WTC11 (cell line): Measurements from ENCODE around the gene MAP4. TPM values are rescaled to one million over a fixed set of nuclear protein-coding genes. Genes with fewer than 3 reads are reported as not detected.

Experiments
- ATAC-seq: fragments of 200-7000 bp; cut with Tn5 transposase; 2 replicates; pipeline ENCODE4 v1.10.0; 2021; ENCODE audit warnings: mild to moderate bottlenecking, moderate library complexity
- CTCF ChIA-PET: fragments of 300-600 bp; sonication (Branson Sonifier 250); formaldehyde crosslinking; loops from one replicate; lab custom pipeline; 2021; ENCODE audit warnings: antibody characterized with exemption; lab: Charles Lee
- POLR2A ChIA-PET: fragments of 350-600 bp; sonication (Branson Sonifier 250); formaldehyde crosslinking; loops from one replicate; lab custom pipeline; 2021; ENCODE audit warnings: antibody characterized with exemption; lab: Charles Lee
- DNase-seq: peaks from one replicate; pipeline ENCODE4 v3.0.0; 2021; ENCODE audit warnings: low spot score
- H3K27ac Mint-ChIP-seq: 2 replicates; pipeline ENCODE4 v1.8.0; 2021; ENCODE audit warnings: mixed read lengths
- H3K27me3 Mint-ChIP-seq: 2 replicates; pipeline ENCODE4 v1.8.0; 2021; ENCODE audit warnings: low read depth, mild to moderate bottlenecking, moderate library complexity, mixed read lengths
- H3K36me3 Mint-ChIP-seq: 2 replicates; pipeline ENCODE4 v1.8.0; 2021; ENCODE audit warnings: mixed read lengths
- H3K4me1 Mint-ChIP-seq: 2 replicates; pipeline ENCODE4 v1.8.0; 2022; ENCODE audit warnings: mixed read lengths
- H3K4me3 Mint-ChIP-seq: 2 replicates; pipeline ENCODE4 v1.8.0; 2021; ENCODE audit warnings: mild to moderate bottlenecking, moderate library complexity, mixed read lengths
- H3K9me3 Mint-ChIP-seq: 2 replicates; pipeline ENCODE4 v1.8.0; 2021; ENCODE audit warnings: mixed read lengths
- AR ChIP-seq: fragments of 250-450 bp; sonication (Bioruptor Pico); IDR thresholded peaks from 2 replicates; pipeline ENCODE4 v1.9.0; 2021; ENCODE audit warnings: mild to moderate bottlenecking
- ATF1 ChIP-seq: sonication (generic); formaldehyde crosslinking; IDR thresholded peaks from 2 replicates; pipeline ENCODE4 v1.8.1; 2023; ENCODE audit warnings: mild to moderate bottlenecking, moderate library complexity, missing genetic modification reagents
- ATF3 ChIP-seq: sonication (generic); formaldehyde crosslinking; conservative IDR thresholded peaks from 2 replicates; pipeline ENCODE4 v1.8.1; 2022; ENCODE audit warnings: mild to moderate bottlenecking, missing genetic modification reagents
- E2F5 ChIP-seq: sonication (generic); formaldehyde crosslinking; IDR thresholded peaks from 2 replicates; pipeline ENCODE4 v1.8.1; 2022; ENCODE audit warnings: mild to moderate bottlenecking, moderate library complexity, missing genetic modification reagents
- GABPB1 ChIP-seq: sonication (generic); formaldehyde crosslinking; IDR thresholded peaks from 2 replicates; pipeline ENCODE4 v1.8.1; 2023; ENCODE audit warnings: mild to moderate bottlenecking, missing genetic modification reagents
- SOX15 ChIP-seq: fragments of 250-450 bp; sonication (Bioruptor Pico); IDR thresholded peaks from 2 replicates; pipeline ENCODE4 v1.9.0; 2021; ENCODE audit warnings: mild to moderate bottlenecking
- USF2 ChIP-seq: sonication (generic); formaldehyde crosslinking; IDR thresholded peaks from 2 replicates; pipeline ENCODE4 v1.8.1; 2023; ENCODE audit warnings: mild to moderate bottlenecking, missing genetic modification reagents, moderate library complexity
- ZNF317 ChIP-seq: sonication (generic); formaldehyde crosslinking; IDR thresholded peaks from 2 replicates; pipeline ENCODE4 v1.8.1; 2023; ENCODE audit warnings: low read depth, mild to moderate bottlenecking, moderate library complexity, missing genetic modification reagents, borderline replicate concordance
- ZNF396 ChIP-seq: fragments of 250-450 bp; sonication (Bioruptor Pico); IDR thresholded peaks from 2 replicates; pipeline ENCODE4 v1.8.0; 2021; ENCODE audit warnings: mild to moderate bottlenecking, moderate library complexity, borderline replicate concordance
- ZNF671 ChIP-seq: fragments of 250-450 bp; sonication (Bioruptor Pico); IDR thresholded peaks from 2 replicates; pipeline ENCODE4 v1.8.0; 2021; ENCODE audit warnings: mild to moderate bottlenecking
- total RNA-seq: library from RNA; stranded (reverse); gene quantifications from 3 replicates; pipeline ENCODE4 v1.2.3, GENCODE V29; 2021
- TF ChIP-seq, protein P1 (sequence below): fragments of 250-450 bp; sonication (Bioruptor Pico); IDR thresholded peaks from 2 replicates; pipeline ENCODE4 v1.9.0; 2021; ENCODE audit warnings: mild to moderate bottlenecking
- TF ChIP-seq, protein P2 (sequence below): sonication (generic); formaldehyde crosslinking; IDR thresholded peaks from 2 replicates; pipeline ENCODE4 v1.8.0; 2022; ENCODE audit warnings: mild to moderate bottlenecking, missing genetic modification reagents
- TF ChIP-seq, protein P3 (sequence below): sonication (generic); formaldehyde crosslinking; IDR thresholded peaks from 2 replicates; pipeline ENCODE4 v1.8.0; 2023; ENCODE audit warnings: missing genetic modification reagents
- TF ChIP-seq, protein P4 (sequence below): sonication (generic); formaldehyde crosslinking; IDR thresholded peaks from 2 replicates; pipeline ENCODE4 v1.8.0; 2022; ENCODE audit warnings: missing genetic modification reagents

MAP4 gene
- total RNA-seq, 1 experiment from 2014 or later = 199 TPM

DNA sequence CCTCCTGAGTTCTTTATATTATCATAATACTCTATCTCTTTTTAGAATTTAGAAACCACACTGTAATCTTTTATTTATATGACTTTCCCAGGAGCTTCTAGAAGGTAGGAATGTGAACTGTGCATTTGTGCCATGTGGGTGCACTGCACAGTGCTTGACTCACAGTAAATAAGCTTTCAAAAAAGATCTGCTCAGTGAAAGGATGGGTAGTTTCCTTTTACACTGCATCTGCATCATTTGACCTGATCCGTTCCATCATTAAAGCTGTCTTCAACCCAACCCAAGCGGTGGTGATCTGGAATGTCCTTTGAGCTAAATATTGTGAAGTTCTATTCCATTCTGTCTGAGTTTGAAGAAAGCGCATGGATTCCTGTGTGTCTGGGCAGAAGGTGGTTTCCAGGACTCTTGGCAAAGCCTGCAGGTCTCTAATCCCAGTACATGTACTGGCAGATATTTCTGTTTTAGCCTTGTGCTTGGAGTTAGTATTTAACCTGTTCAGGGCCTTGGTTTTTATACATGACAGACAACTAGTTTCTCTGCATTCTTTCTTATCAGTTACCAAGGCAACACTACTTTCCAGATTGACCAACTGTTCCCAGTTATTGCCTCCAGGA lies 116.6 kb downstream of the MAP4 start (continued):
- TF ChIP-seq USF2 (CRISPR knock-in tag) (no peak), E2F5 (no peak), GABPB1 (CRISPR knock-in tag) (no peak), ZNF671 (CRISPR knock-in tag) (no peak)
- TF ChIP-seq, protein P1, sequence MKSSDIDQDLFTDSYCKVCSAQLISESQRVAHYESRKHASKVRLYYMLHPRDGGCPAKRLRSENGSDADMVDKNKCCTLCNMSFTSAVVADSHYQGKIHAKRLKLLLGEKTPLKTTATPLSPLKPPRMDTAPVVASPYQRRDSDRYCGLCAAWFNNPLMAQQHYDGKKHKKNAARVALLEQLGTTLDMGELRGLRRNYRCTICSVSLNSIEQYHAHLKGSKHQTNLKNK (CRISPR knock-in tag) = no peak
- TF ChIP-seq, protein P2, sequence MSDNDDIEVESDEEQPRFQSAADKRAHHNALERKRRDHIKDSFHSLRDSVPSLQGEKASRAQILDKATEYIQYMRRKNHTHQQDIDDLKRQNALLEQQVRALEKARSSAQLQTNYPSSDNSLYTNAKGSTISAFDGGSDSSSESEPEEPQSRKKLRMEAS (CRISPR knock-in tag) = no peak
- TF ChIP-seq, all 79 proteins: peak for 0

- TF ChIP-seq ZNF671 (CRISPR knock-in tag) = no peak
- TF ChIP-seq, protein P2 (CRISPR knock-in tag) = no peak
- TF ChIP-seq, protein P3, sequence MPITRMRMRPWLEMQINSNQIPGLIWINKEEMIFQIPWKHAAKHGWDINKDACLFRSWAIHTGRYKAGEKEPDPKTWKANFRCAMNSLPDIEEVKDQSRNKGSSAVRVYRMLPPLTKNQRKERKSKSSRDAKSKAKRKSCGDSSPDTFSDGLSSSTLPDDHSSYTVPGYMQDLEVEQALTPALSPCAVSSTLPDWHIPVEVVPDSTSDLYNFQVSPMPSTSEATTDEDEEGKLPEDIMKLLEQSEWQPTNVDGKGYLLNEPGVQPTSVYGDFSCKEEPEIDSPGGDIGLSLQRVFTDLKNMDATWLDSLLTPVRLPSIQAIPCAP (CRISPR knock-in tag) = no peak
- no peak for TF ChIP-seq E2F5
- TF ChIP-seq, protein P4, sequence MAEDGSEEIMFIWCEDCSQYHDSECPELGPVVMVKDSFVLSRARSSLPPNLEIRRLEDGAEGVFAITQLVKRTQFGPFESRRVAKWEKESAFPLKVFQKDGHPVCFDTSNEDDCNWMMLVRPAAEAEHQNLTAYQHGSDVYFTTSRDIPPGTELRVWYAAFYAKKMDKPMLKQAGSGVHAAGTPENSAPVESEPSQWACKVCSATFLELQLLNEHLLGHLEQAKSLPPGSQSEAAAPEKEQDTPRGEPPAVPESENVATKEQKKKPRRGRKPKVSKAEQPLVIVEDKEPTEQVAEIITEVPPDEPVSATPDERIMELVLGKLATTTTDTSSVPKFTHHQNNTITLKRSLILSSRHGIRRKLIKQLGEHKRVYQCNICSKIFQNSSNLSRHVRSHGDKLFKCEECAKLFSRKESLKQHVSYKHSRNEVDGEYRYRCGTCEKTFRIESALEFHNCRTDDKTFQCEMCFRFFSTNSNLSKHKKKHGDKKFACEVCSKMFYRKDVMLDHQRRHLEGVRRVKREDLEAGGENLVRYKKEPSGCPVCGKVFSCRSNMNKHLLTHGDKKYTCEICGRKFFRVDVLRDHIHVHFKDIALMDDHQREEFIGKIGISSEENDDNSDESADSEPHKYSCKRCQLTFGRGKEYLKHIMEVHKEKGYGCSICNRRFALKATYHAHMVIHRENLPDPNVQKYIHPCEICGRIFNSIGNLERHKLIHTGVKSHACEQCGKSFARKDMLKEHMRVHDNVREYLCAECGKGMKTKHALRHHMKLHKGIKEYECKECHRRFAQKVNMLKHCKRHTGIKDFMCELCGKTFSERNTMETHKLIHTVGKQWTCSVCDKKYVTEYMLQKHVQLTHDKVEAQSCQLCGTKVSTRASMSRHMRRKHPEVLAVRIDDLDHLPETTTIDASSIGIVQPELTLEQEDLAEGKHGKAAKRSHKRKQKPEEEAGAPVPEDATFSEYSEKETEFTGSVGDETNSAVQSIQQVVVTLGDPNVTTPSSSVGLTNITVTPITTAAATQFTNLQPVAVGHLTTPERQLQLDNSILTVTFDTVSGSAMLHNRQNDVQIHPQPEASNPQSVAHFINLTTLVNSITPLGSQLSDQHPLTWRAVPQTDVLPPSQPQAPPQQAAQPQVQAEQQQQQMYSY (CRISPR knock-in tag) = no peak
- no peak for TF ChIP-seq AR (CRISPR knock-in tag)
- TF ChIP-seq ZNF396 (CRISPR knock-in tag) = no peak
- no peak for TF ChIP-seq ZNF317 (CRISPR knock-in tag)
- no peak for TF ChIP-seq ATF1 (CRISPR knock-in tag)
- TF ChIP-seq ATF3 (CRISPR knock-in tag) = no peak
- no peak for TF ChIP-seq SOX15 (CRISPR knock-in tag)
- peaks cover 12% of the 10 kb centered on the region for H3K4me1 Mint-ChIP-seq
- CTCF ChIA-PET = no interaction called here
- H3K27ac Mint-ChIP-seq = no peak overlapping the region
- H3K36me3 Mint-ChIP-seq = peaks cover 10% of the 10 kb centered on the region
- no peak overlapping the region for H3K4me3 Mint-ChIP-seq
- no peaks in the 10 kb centered on the region for H3K27me3 Mint-ChIP-seq
- DNase-seq (no peak), ATAC-seq (no peak)
- no peaks in the 10 kb centered on the region for H3K9me3 Mint-ChIP-seq
- POLR2A ChIA-PET = interaction anchor here (0.7 kb wide), 1 partner anchor 29 kb away, joined by 4 read pairs; no protein-coding TSS in a partner anchor
Observed at GRCh38 chr3:47897954-47898353, 118.3 kb downstream of the MAP4 start.
